WTC11 (cell line): ENCODE data around the gene LAMC2.

Source experiments
- CREB1 ChIP-seq: sonication (generic); formaldehyde crosslinking; IDR thresholded peaks from 2 replicates; pipeline ENCODE4 v1.8.0; 2023; ENCODE audit warnings: mild to moderate bottlenecking, missing genetic modification reagents
- E2F5 ChIP-seq: sonication (generic); formaldehyde crosslinking; IDR thresholded peaks from 2 replicates; pipeline ENCODE4 v1.8.1; 2022; ENCODE audit warnings: mild to moderate bottlenecking, moderate library complexity, missing genetic modification reagents
- MXD4 ChIP-seq: fragments of 250-450 bp; sonication (Bioruptor Pico); IDR thresholded peaks from 2 replicates; pipeline ENCODE4 v1.8.0; 2021; ENCODE audit warnings: mild to moderate bottlenecking, moderate library complexity, borderline replicate concordance
- ZBTB21 ChIP-seq: sonication (generic); formaldehyde crosslinking; IDR thresholded peaks from 2 replicates; pipeline ENCODE4 v1.8.1; 2023; ENCODE audit warnings: mild to moderate bottlenecking, missing genetic modification reagents, borderline replicate concordance
- TF ChIP-seq, protein P1 (sequence below): fragments of 200-600 bp; IDR thresholded peaks from 2 replicates; pipeline ENCODE4 v1.8.0; 2022; ENCODE audit warnings: antibody characterized with exemption
- TF ChIP-seq, protein P2 (sequence below): sonication (generic); formaldehyde crosslinking; conservative IDR thresholded peaks from 2 replicates; pipeline ENCODE4 v1.8.1; 2022; ENCODE audit warnings: mild to moderate bottlenecking, missing genetic modification reagents

- TF ChIP-seq CREB1 (CRISPR knock-in tag) (no peak), MXD4 (CRISPR knock-in tag) (no peak), E2F5 (CRISPR knock-in tag) (no peak), ZBTB21 (no peak)
- TF ChIP-seq, protein P1, sequence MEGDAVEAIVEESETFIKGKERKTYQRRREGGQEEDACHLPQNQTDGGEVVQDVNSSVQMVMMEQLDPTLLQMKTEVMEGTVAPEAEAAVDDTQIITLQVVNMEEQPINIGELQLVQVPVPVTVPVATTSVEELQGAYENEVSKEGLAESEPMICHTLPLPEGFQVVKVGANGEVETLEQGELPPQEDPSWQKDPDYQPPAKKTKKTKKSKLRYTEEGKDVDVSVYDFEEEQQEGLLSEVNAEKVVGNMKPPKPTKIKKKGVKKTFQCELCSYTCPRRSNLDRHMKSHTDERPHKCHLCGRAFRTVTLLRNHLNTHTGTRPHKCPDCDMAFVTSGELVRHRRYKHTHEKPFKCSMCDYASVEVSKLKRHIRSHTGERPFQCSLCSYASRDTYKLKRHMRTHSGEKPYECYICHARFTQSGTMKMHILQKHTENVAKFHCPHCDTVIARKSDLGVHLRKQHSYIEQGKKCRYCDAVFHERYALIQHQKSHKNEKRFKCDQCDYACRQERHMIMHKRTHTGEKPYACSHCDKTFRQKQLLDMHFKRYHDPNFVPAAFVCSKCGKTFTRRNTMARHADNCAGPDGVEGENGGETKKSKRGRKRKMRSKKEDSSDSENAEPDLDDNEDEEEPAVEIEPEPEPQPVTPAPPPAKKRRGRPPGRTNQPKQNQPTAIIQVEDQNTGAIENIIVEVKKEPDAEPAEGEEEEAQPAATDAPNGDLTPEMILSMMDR: no peak
- TF ChIP-seq, protein P2, sequence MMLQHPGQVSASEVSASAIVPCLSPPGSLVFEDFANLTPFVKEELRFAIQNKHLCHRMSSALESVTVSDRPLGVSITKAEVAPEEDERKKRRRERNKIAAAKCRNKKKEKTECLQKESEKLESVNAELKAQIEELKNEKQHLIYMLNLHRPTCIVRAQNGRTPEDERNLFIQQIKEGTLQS: no peak
Measured at GRCh38 chr1:183142171-183142570, 43.9 kb upstream of the LAMC2 start.
